Skeletal muscle satellite cell (primary cell): ENCODE measurements around the gene EMP1.

ENCODE experiments used
- H3K27me3 ChIP-seq: 2 replicates; pipeline ENCODE4 v1.7.0; 2013; ENCODE audit warnings: low read length; ENCODE audit not compliant: control insufficient read depth, insufficient read depth
- H3K36me3 ChIP-seq: 2 replicates; pipeline ENCODE4 v1.7.0; 2013; ENCODE audit warnings: mild to moderate bottlenecking, control low read depth, low read length; ENCODE audit not compliant: insufficient read depth
- H3K4me1 ChIP-seq: 2 replicates; pipeline ENCODE4 v1.7.0; 2013; ENCODE audit warnings: low read length; ENCODE audit not compliant: control insufficient read depth, insufficient read depth
- H3K4me2 ChIP-seq: 2 replicates; pipeline ENCODE4 v1.7.0; 2013; ENCODE audit warnings: mild to moderate bottlenecking, low read length
- H3K4me3 ChIP-seq: 2 replicates; pipeline ENCODE4 v1.7.0; 2013; ENCODE audit warnings: low read length
- H3K9ac ChIP-seq: 2 replicates; pipeline ENCODE4 v1.7.0; 2013; ENCODE audit warnings: mild to moderate bottlenecking, low read depth, low read length, moderate library complexity
- H3K9me3 ChIP-seq: replicated peaks from 2 replicates; pipeline ENCODE4 v1.7.0; 2013; ENCODE audit warnings: mild to moderate bottlenecking, control low read depth, low read length

Gene EMP1

GRCh38 chr12:13229504-13229903 lies 33.0 kb downstream of the EMP1 start:
- no peak overlapping the region for H3K4me3 ChIP-seq
- H3K4me2 ChIP-seq = no peak overlapping the region
- no peaks in the 10 kb centered on the region for H3K27me3 ChIP-seq
- H3K9me3 ChIP-seq = no peaks in the 10 kb centered on the region
- no peak overlapping the region for H3K9ac ChIP-seq
- H3K4me1 ChIP-seq = peaks cover 4% of the 10 kb centered on the region
- H3K36me3 ChIP-seq = no peaks in the 10 kb centered on the region

GRCh38 chr12:13230500-13230899 lies 34.0 kb downstream of the EMP1 start:
- H3K36me3 ChIP-seq = no peaks in the 10 kb centered on the region
- H3K9ac ChIP-seq = no peak overlapping the region
- H3K4me1 ChIP-seq = peaks cover 3% of the 10 kb centered on the region
- no peak overlapping the region for H3K4me2 ChIP-seq
- H3K9me3 ChIP-seq = no peaks in the 10 kb centered on the region
- no peak overlapping the region for H3K4me3 ChIP-seq
- H3K27me3 ChIP-seq = no peaks in the 10 kb centered on the region

- H3K27me3 ChIP-seq = no peaks in the 10 kb centered on the region
- H3K4me3 ChIP-seq = no peak overlapping the region
- H3K4me1 ChIP-seq = peaks cover 3% of the 10 kb centered on the region
- no peaks in the 10 kb centered on the region for H3K36me3 ChIP-seq
- no peak overlapping the region for H3K9ac ChIP-seq
- H3K9me3 ChIP-seq = no peaks in the 10 kb centered on the region
- H3K4me2 ChIP-seq = no peak overlapping the region
These were observed 37.5 kb downstream of the EMP1 start for GRCh38 chr12:13233830-13234641.

- peaks cover 3% of the 10 kb centered on the region for H3K4me1 ChIP-seq
- no peaks in the 10 kb centered on the region for H3K27me3 ChIP-seq
- no peak overlapping the region for H3K9ac ChIP-seq
- no peak overlapping the region for H3K4me3 ChIP-seq
- H3K9me3 ChIP-seq = no peaks in the 10 kb centered on the region
- no peaks in the 10 kb centered on the region for H3K36me3 ChIP-seq
- H3K4me2 ChIP-seq = no peak overlapping the region
These were observed 41.7 kb downstream of the EMP1 start for GRCh38 chr12:13238204-13238603.

GRCh38 chr12:13241833-13242488 lies 45.4 kb downstream of the EMP1 start:
- Histone ChIP-seq H3K9ac (no peak overlapping the region), H3K4me3 (no peak overlapping the region), H3K9me3 (no peaks in the 10 kb centered on the region), H3K4me2 (no peak overlapping the region), H3K36me3 (no peaks in the 10 kb centered on the region), H3K4me1 (no peaks in the 10 kb centered on the region), H3K27me3 (no peaks in the 10 kb centered on the region)

GRCh38 chr12:13242936-13243335 lies 46.4 kb downstream of the EMP1 start:
- Histone ChIP-seq H3K36me3 (no peaks in the 10 kb centered on the region), H3K9me3 (no peaks in the 10 kb centered on the region), H3K4me1 (no peaks in the 10 kb centered on the region), H3K4me3 (no peak overlapping the region), H3K9ac (no peak overlapping the region), H3K27me3 (no peaks in the 10 kb centered on the region), H3K4me2 (no peak overlapping the region)

GRCh38 chr12:13243516-13244070 lies 47.1 kb downstream of the EMP1 start:
- no peaks in the 10 kb centered on the region for H3K4me1 ChIP-seq
- no peak overlapping the region for H3K4me2 ChIP-seq
- no peak overlapping the region for H3K9ac ChIP-seq
- H3K36me3 ChIP-seq = no peaks in the 10 kb centered on the region
- no peak overlapping the region for H3K4me3 ChIP-seq
- H3K9me3 ChIP-seq = no peaks in the 10 kb centered on the region
- no peaks in the 10 kb centered on the region for H3K27me3 ChIP-seq

GRCh38 chr12:13247596-13247995 lies 51.1 kb downstream of the EMP1 start:
- Histone ChIP-seq H3K4me2 (no peak overlapping the region), H3K27me3 (no peaks in the 10 kb centered on the region), H3K4me1 (peaks cover 10% of the 10 kb centered on the region), H3K36me3 (no peaks in the 10 kb centered on the region), H3K4me3 (no peak overlapping the region), H3K9ac (no peak overlapping the region), H3K9me3 (no peaks in the 10 kb centered on the region)

- no peaks in the 10 kb centered on the region for H3K36me3 ChIP-seq
- H3K4me2 ChIP-seq = no peak overlapping the region
- H3K9me3 ChIP-seq = no peaks in the 10 kb centered on the region
- no peak overlapping the region for H3K9ac ChIP-seq
- H3K4me1 ChIP-seq = peaks cover 10% of the 10 kb centered on the region
- no peak overlapping the region for H3K4me3 ChIP-seq
- H3K27me3 ChIP-seq = no peaks in the 10 kb centered on the region
These were observed 52.4 kb downstream of the EMP1 start for GRCh38 chr12:13248964-13249363.

- Histone ChIP-seq H3K4me1 (peaks cover 10% of the 10 kb centered on the region), H3K4me2 (no peak overlapping the region), H3K36me3 (no peaks in the 10 kb centered on the region), H3K9me3 (no peaks in the 10 kb centered on the region), H3K27me3 (no peaks in the 10 kb centered on the region), H3K9ac (no peak overlapping the region), H3K4me3 (no peak overlapping the region)
These were observed 53.9 kb downstream of the EMP1 start for GRCh38 chr12:13250416-13250815.

GRCh38 chr12:13251521-13251920 lies 55.0 kb downstream of the EMP1 start:
- H3K9me3 ChIP-seq = no peaks in the 10 kb centered on the region
- peaks cover 16% of the 10 kb centered on the region for H3K4me1 ChIP-seq

More at GRCh38 chr12:13251521-13251920, 55.0 kb downstream of the EMP1 start:
- Histone ChIP-seq H3K4me3 (no peak overlapping the region), H3K27me3 (no peaks in the 10 kb centered on the region), H3K36me3 (no peaks in the 10 kb centered on the region), H3K4me2 (no peak overlapping the region), H3K9ac (no peak overlapping the region)
